ENCODE measurements around the gene ISOC2. TPM values are rescaled to one million over a fixed set of nuclear protein-coding genes. Genes with fewer than 3 reads are reported as not detected.

ISOC2 gene
- total RNA-seq, 1 experiment from 2014 or later, result 72.2 TPM

- no CpG with 5 or more reads among the region's 10 CpGs for WGBS (ENCODE audit: extremely low coverage, insufficient read length, low lambda C conversion rate)
Observed at GRCh38 chr19:55508120-55508519, 46.7 kb upstream of the ISOC2 start.

More at GRCh38 chr19:55508120-55508519, 46.7 kb upstream of the ISOC2 start:
- Histone ChIP-seq H3K9ac (ENCODE audit: extremely low read depth, insufficient read length, low read length) (no peak overlapping the region), H3K27ac (ENCODE audit: insufficient read length, low read depth, low read length) (no peak overlapping the region), H2BK12ac (ENCODE audit: insufficient read length, low read depth, low read length) (no peak overlapping the region), H3K4ac (ENCODE audit: low read depth, low read length) (no peak overlapping the region), H3K9me3 (ENCODE audit: control insufficient read depth, low read depth, low read length) (no peaks in the 10 kb centered on the region), H3K18ac (ENCODE audit: insufficient read length, low read depth, low read length) (no peak overlapping the region), H3K4me2 (ENCODE audit: insufficient read depth, insufficient read length, low read length) (no peak overlapping the region), H2BK15ac (ENCODE audit: low read depth, low read length) (no peak overlapping the region), H2BK5ac (ENCODE audit: insufficient read length, low read length) (no peak overlapping the region), H4K20me1 (ENCODE audit: control insufficient read depth, insufficient read depth, insufficient read length) (no peaks in the 10 kb centered on the region), H4K8ac (replicated peaks; ENCODE audit: insufficient read length, low read depth, low read length) (no peak overlapping the region), H3K14ac (ENCODE audit: insufficient read depth, low read length) (no peak overlapping the region), H3K4me1 (ENCODE audit: insufficient read depth, low read length) (no peaks in the 10 kb centered on the region), H4K5ac (ENCODE audit: insufficient read length, low read depth, low read length) (no peak overlapping the region), H3K27me3 (ENCODE audit: insufficient read depth, low read length) (peaks cover 3% of the 10 kb centered on the region), H3K23ac (ENCODE audit: insufficient read length, low read depth, low read length) (no peak overlapping the region), H2BK20ac (ENCODE audit: low read depth, low read length, poor library complexity, severe bottlenecking) (no peak overlapping the region), H3K79me2 (ENCODE audit: insufficient read depth, low read length) (no peaks in the 10 kb centered on the region), H3T11ph (ENCODE audit: low read length) (no peak overlapping the region), H3K23me2 (ENCODE audit: insufficient read length, low read depth, low read length, poor library complexity, severe bottlenecking) (no peaks in the 10 kb centered on the region), H4K91ac (ENCODE audit: insufficient read length, low read depth, low read length) (no peak overlapping the region), H2AFZ (ENCODE audit: low read length) (no peak overlapping the region), H3K56ac (ENCODE audit: insufficient read length, low read depth, low read length) (no peak overlapping the region), H2AK5ac (ENCODE audit: insufficient read length, low read length) (no peak overlapping the region), H2BK120ac (ENCODE audit: low read depth, low read length, poor library complexity, severe bottlenecking) (no peak overlapping the region), H3K79me1 (ENCODE audit: insufficient read depth, low read depth, low read length, poor library complexity, severe bottlenecking) (no peaks in the 10 kb centered on the region)
- DNase-seq, result no peak
- TF ChIP-seq CTCF (conservative IDR thresholded peaks at IDR 0.05), result no peak
- Mint-ChIP-seq H3K27ac (no peak overlapping the region), H3K36me3 (ENCODE audit: insufficient read depth in 1 of 3, low read depth in 3 of 3) (peaks cover 3 to 6% (median 5%) of the 10 kb centered on the region in 3 experiments), H3K9me3 (peaks cover 6 to 9% of the 10 kb centered on the region in 2 experiments), H3K4me1 (peaks cover 2% of the 10 kb centered on the region in 2 experiments; a peak in 1 of 4 replicates), H3K4me3 (no peak overlapping the region), H3K27me3 (ENCODE audit: low read depth) (peaks cover 56% of the 10 kb centered on the region)

Data from H9 (cell line).